Testis (tissue), 3 donors: ENCODE measurements around the gene COBL. TPM values are rescaled to one million over a fixed set of nuclear protein-coding genes. Genes with fewer than 3 reads are reported as not detected.

Experiments used
- DNase-seq: peaks from one replicate; pipeline ENCODE4 v3.0.0-alpha.2; 2019
- H3K27ac ChIP-seq, 2 donors: fragments of 200-600 bp; sonication (generic); one replicate each; pipeline ENCODE4 v1.5.1; 2019
- H3K27me3 ChIP-seq: fragments of 200-600 bp; sonication (generic); one replicate; pipeline ENCODE4 v1.5.1; 2019
- H3K36me3 ChIP-seq: fragments of 200-600 bp; sonication (generic); one replicate; pipeline ENCODE4 v1.5.1; 2017; ENCODE audit warnings: low read depth; ENCODE audit errors: missing control alignments
- H3K4me1 ChIP-seq: fragments of 200-600 bp; sonication (generic); one replicate; pipeline ENCODE4 v1.5.1; 2019
- H3K4me3 ChIP-seq, 2 donors: fragments of 200-600 bp; sonication (generic); one replicate each; pipeline ENCODE4 v1.5.1; 2017 to 2019
- H3K9me3 ChIP-seq: fragments of 200-600 bp; sonication (generic); one replicate; pipeline ENCODE4 v1.5.1; 2017
- CTCF ChIP-seq, 3 experiments: fragments of 450-650 bp in 2 of 3; fragments of 200-600 bp in 1 of 3; sonication (generic) in 1 of 3; IDR thresholded peaks; one replicate each; pipeline ENCODE4 v1.5.1; 2016 to 2019; ENCODE audit warnings: antibody characterized with exemption in 3 of 3, mild to moderate bottlenecking in 2 of 3, moderate library complexity in 1 of 3
- POLR2A ChIP-seq: fragments of 450-650 bp; IDR thresholded peaks from one replicate; pipeline ENCODE4 v1.6.1; 2017; ENCODE audit warnings: antibody characterized with exemption, mild to moderate bottlenecking, moderate library complexity
- WGBS, 2 donors: methylation state at CpG; one replicate each; pipeline ENCODE4 v1.1.5; 2018; 5-methylcytosine and 5-hydroxymethylcytosine counted together
- intact Hi-C: fragments of 100-400 bp; cut with DNase I; formaldehyde crosslinking; loops from one replicate; pipeline ENCODE4 v1.15.1; 2023; ENCODE audit warnings: low total_unique reads
- polyA plus RNA-seq: library from polyadenylated mRNA; stranded (reverse); fragments of 350-450 nt; fragmentation: Illumina TruSeq; extraction: RNeasy Lipid Tissue Mini Kit (QIAGEN cat#74804); gene quantifications from one replicate; pipeline ENCODE4 v1.2.3, GENCODE V29; 2014; ENCODE audit warnings: low read depth, low replicate concordance; ENCODE audit not compliant: insufficient read depth
- total RNA-seq, 2 donors: library from RNA; depleted of rRNA; stranded (reverse); fragments of >200 nt; gene quantifications; one replicate each; pipeline ENCODE4 v1.2.3, GENCODE V29; 2016

The COBL gene
- total and polyA plus RNA-seq, 3 donors from 2014 or later: 9.2 to 14.8 (median 12.3) TPM

GRCh38 chr7:51243631-51244030 is 73.0 kb downstream of the COBL start:
- Histone ChIP-seq H3K27ac (no peak overlapping the region), H3K27me3 (no peaks in the 10 kb centered on the region), H3K4me3 (no peak overlapping the region), H3K4me1 (no peaks in the 10 kb centered on the region), H3K36me3 (no peaks in the 10 kb centered on the region), H3K9me3 (no peaks in the 10 kb centered on the region)
- no peak for TF ChIP-seq CTCF (IDR thresholded peaks at IDR 0.05)
- no peak for TF ChIP-seq POLR2A
- 94 to 97% methylated on average over 10 of the region's 10 CpGs for WGBS, 2 donors
- DNase-seq: no peak
- intact Hi-C loops: no loop called here

GRCh38 chr7:51242881-51243518 is 73.6 kb downstream of the COBL start:
- Histone ChIP-seq H3K9me3 (no peaks in the 10 kb centered on the region), H3K4me3 (no peak overlapping the region), H3K27me3 (no peaks in the 10 kb centered on the region), H3K36me3 (no peaks in the 10 kb centered on the region), H3K27ac (no peak overlapping the region), H3K4me1 (no peaks in the 10 kb centered on the region)
- intact Hi-C loops: no loop called here
- no peak for TF ChIP-seq CTCF (IDR thresholded peaks at IDR 0.05)
- no peak for DNase-seq
- 90 to 92% methylated on average over 14 to 16 of the region's 16 CpGs for WGBS, 2 donors

GRCh38 chr7:51242007-51242691 is 74.5 kb downstream of the COBL start:
- no peak overlapping the region for H3K27ac ChIP-seq
- no peaks in the 10 kb centered on the region for H3K9me3 ChIP-seq
- WGBS, 2 donors: 82 to 86% methylated on average over 5 of the region's 5 CpGs
- H3K36me3 ChIP-seq: no peaks in the 10 kb centered on the region
- intact Hi-C loops: no loop called here
- no peak for TF ChIP-seq POLR2A
- no peak for TF ChIP-seq CTCF (IDR thresholded peaks at IDR 0.05)
- H3K27me3 ChIP-seq: no peaks in the 10 kb centered on the region
- DNase-seq: no peak
- H3K4me3 ChIP-seq: no peak overlapping the region
- H3K4me1 ChIP-seq: no peaks in the 10 kb centered on the region

GRCh38 chr7:51240868-51241267 is 75.7 kb downstream of the COBL start:
- no peak overlapping the region for H3K27ac ChIP-seq
- intact Hi-C loops: no loop called here

More at GRCh38 chr7:51240868-51241267, 75.7 kb downstream of the COBL start:
- no peak for DNase-seq
- Histone ChIP-seq H3K9me3 (no peaks in the 10 kb centered on the region), H3K4me3 (no peak overlapping the region), H3K4me1 (no peaks in the 10 kb centered on the region), H3K36me3 (no peaks in the 10 kb centered on the region), H3K27me3 (no peaks in the 10 kb centered on the region)
- TF ChIP-seq POLR2A (no peak), CTCF (IDR thresholded peaks at IDR 0.05) (no peak)
- 76 to 79% methylated on average over 4 of the region's 4 CpGs for WGBS, 2 donors
